Hepatocyte (in vitro differentiated cells): Measurements from ENCODE around the gene PICALM.
"Not testable (repeated sequence)": the region's sequence is repeated elsewhere in the genome, so short reads cannot be mapped to it uniquely, and the experiment has no call there.

Experiments used
- CTCF ChIP-seq: fragments of 200-600 bp; sonication (generic); IDR thresholded peaks from 2 replicates; pipeline ENCODE4 v1.5.1; 2016; ENCODE audit warnings: antibody characterized with exemption, mild to moderate bottlenecking; ENCODE audit not compliant: poor library complexity
- EZH2 ChIP-seq: fragments of 200-600 bp; sonication (generic); IDR thresholded peaks from 2 replicates; pipeline ENCODE4 v1.6.1; 2016; ENCODE audit warnings: antibody characterized with exemption, mild to moderate bottlenecking, borderline replicate concordance
- EZH2phosphoT487 ChIP-seq: fragments of 200-600 bp; sonication (generic); IDR thresholded peaks from one replicate; pipeline ENCODE4 v1.6.1; 2018; ENCODE audit warnings: antibody characterized with exemption, mild to moderate bottlenecking, low read depth, moderate library complexity; ENCODE audit not compliant: unreplicated experiment, severe bottlenecking

GRCh38 chr11:85952108-85952485 is 116.8 kb downstream of the PICALM start:
- TF ChIP-seq CTCF, EZH2, EZH2phosphoT487: not testable (repeated sequence)
